Measurements from ENCODE around the gene ST6GALNAC3. TPM values are rescaled to one million over a fixed set of nuclear protein-coding genes. Genes with fewer than 3 reads are reported as not detected.

The ST6GALNAC3 gene
- polyA plus RNA-seq, 2 of the 4 experiments (the other 2 are of a cell fraction), result 1.1 to 1.2 TPM

DNA sequence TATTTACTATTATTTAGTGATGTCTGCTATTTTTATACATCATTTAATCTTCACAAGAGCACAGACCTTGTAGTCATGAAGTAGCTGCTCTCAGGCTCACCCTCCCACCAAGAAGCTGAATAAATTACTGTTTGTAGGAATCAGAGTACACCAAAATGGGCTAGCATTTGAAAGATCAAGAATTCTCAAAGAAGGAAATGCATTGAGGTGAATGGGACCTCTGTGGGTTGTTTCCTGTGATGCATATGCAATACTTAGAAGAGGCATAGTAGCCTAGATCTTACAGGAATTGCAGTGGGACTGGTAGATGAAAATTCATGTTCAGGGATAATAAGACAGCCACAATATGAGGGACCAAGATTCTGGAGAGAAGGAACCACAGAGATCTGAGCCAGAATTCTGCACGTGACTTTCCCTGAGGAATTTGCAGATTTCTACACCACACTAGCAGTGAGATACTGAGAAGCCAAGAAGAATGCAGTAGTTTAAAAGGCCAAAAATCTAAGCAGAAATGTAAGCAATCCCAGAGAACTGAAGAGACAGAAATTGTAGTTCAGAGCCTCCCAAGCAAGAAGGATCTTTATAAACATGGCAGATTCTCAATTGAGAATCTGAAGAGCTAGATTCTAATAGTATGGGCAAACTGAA lies 307.0 kb downstream of the ST6GALNAC3 start:
- no peaks in the 10 kb centered on the region for H3K9me3 ChIP-seq
- TF ChIP-seq JUN (IDR thresholded peaks at IDR 0.05) (no peak), TFCP2L1 (CRISPR knock-in tag; IDR thresholded peaks at IDR 0.05) (no peak), HOXB5 (CRISPR knock-in tag; IDR thresholded peaks at IDR 0.05) (no peak), ZSCAN20 (CRISPR knock-in tag; IDR thresholded peaks at IDR 0.05) (no peak), ESRRA (IDR thresholded peaks at IDR 0.05; ENCODE audit: borderline replicate concordance, low read length) (no peak), ZNF302 (CRISPR knock-in tag; IDR thresholded peaks at IDR 0.05) (no peak), ELK1 (IDR thresholded peaks at IDR 0.05; ENCODE audit: low read depth, low read length) (no peak)
- WGBS (ENCODE audit: missing lambda C conversion rate), result 0% methylated on average over 1 of the region's 1 CpG
- H3K4me3 ChIP-seq, result no peak overlapping the region
- ChIA-PET CTCF (no interaction called here), POLR2A (no interaction called here)
- no peaks in the 10 kb centered on the region for H3K4me1 ChIP-seq
- H3K27ac ChIP-seq, result no peak overlapping the region
- ATAC-seq, result no peak
- no peak for FAIRE-seq
- H3K4me2 ChIP-seq, result no peak overlapping the region
- no peak for DNase-seq (ENCODE audit: low read depth in 1 of 2, low spot score in 1 of 2)

- ChIA-PET CTCF (no interaction called here), POLR2A (no interaction called here)
- DNase-seq (ENCODE audit: low read depth in 1 of 2, low spot score in 1 of 2), result no peak
- no peak for ATAC-seq
- Histone ChIP-seq H3K9me3 (no peaks in the 10 kb centered on the region), H3K4me2 (no peak overlapping the region), H3K4me1 (no peaks in the 10 kb centered on the region), H3K27ac (no peak overlapping the region), H3K4me3 (no peak overlapping the region)
- no peak for TF ChIP-seq KDM1A (IDR thresholded peaks at IDR 0.05; ENCODE audit: low read depth)
- TF ChIP-seq RFX5 (IDR thresholded peaks at IDR 0.05), result no peak
- no peak for TF ChIP-seq JUNB (IDR thresholded peaks at IDR 0.05)
- no peak for TF ChIP-seq PHF8 (IDR thresholded peaks at IDR 0.05; ENCODE audit: borderline replicate concordance, low read depth)
- TF ChIP-seq REST (IDR thresholded peaks at IDR 0.05), result no peak
- TF ChIP-seq, protein P1, sequence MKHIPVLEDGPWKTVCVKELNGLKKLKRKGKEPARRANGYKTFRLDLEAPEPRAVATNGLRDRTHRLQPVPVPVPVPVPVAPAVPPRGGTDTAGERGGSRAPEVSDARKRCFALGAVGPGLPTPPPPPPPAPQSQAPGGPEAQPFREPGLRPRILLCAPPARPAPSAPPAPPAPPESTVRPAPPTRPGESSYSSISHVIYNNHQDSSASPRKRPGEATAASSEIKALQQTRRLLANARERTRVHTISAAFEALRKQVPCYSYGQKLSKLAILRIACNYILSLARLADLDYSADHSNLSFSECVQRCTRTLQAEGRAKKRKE (CRISPR knock-in tag; IDR thresholded peaks at IDR 0.05; ENCODE audit: low read depth), result no peak
- TF ChIP-seq ZSCAN20 (CRISPR knock-in tag; IDR thresholded peaks at IDR 0.05), result no peak
- no peak for TF ChIP-seq NFE2L2 (conservative IDR thresholded peaks at IDR 0.05; ENCODE audit: low read length)
- no peak for TF ChIP-seq BCL3 (IDR thresholded peaks at IDR 0.05)
- TF ChIP-seq, protein P2, sequence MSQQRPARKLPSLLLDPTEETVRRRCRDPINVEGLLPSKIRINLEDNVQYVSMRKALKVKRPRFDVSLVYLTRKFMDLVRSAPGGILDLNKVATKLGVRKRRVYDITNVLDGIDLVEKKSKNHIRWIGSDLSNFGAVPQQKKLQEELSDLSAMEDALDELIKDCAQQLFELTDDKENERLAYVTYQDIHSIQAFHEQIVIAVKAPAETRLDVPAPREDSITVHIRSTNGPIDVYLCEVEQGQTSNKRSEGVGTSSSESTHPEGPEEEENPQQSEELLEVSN (IDR thresholded peaks at IDR 0.05; ENCODE audit: borderline replicate concordance, low read depth), result no peak
- TF ChIP-seq CEBPB (IDR thresholded peaks at IDR 0.05), result no peak
- no peak for TF ChIP-seq CBX8 (IDR thresholded peaks at IDR 0.05)
- no peak for TF ChIP-seq MAZ (IDR thresholded peaks at IDR 0.05; ENCODE audit: borderline replicate concordance, low read depth, low read length)
- TF ChIP-seq RAD21 (conservative IDR thresholded peaks at IDR 0.05 in 1 of 2, IDR thresholded peaks at IDR 0.05 in 1 of 2), result no peak
- TF ChIP-seq ZNF302 (CRISPR knock-in tag; IDR thresholded peaks at IDR 0.05), result no peak
- no peak for TF ChIP-seq POLR2A (IDR thresholded peaks at IDR 0.05; ENCODE audit: low read length)
- TF ChIP-seq ZFP36 (IDR thresholded peaks at IDR 0.05; ENCODE audit: borderline replicate concordance, partially characterized antibody), result no peak
- TF ChIP-seq HEYL (CRISPR knock-in tag; IDR thresholded peaks at IDR 0.05), result no peak
- TF ChIP-seq HES2 (IDR thresholded peaks at IDR 0.05), result no peak
- TF ChIP-seq EHMT2 (IDR thresholded peaks at IDR 0.05; ENCODE audit: low read depth), result no peak
- FAIRE-seq, result no peak
- 24% methylated on average over 2 of the region's 2 CpGs for WGBS (ENCODE audit: missing lambda C conversion rate)
Observed at GRCh38 chr1:76388261-76388660, 313.7 kb downstream of the ST6GALNAC3 start.

Measured in A549 (cell line).